Fibroblast of peridontal ligament (primary cell): Measurements from ENCODE around the gene PDCD1.
"Not testable (repeated sequence)": the region's sequence is repeated elsewhere in the genome, so short reads cannot be mapped to it uniquely, and the experiment has no call there.

Source experiments
- DNase-seq: peaks from one replicate; pipeline ENCODE4 v3.0.0-alpha.2; 2010; ENCODE audit errors: extremely low read depth

The PDCD1 gene

GRCh38 chr2:241858206-241859016 is at the start of gene PDCD1:
Gene PDCD1 (minus strand): TSS chr2:241858894. CDS start chr2:241858838, 56 bp downstream.
- no peak for DNase-seq

- DNase-seq: not testable (repeated sequence)
Measured at GRCh38 chr2:241907831-241908230, 49.1 kb upstream of the PDCD1 start.

- no peak for DNase-seq
Measured at GRCh38 chr2:241906826-241907570, 48.3 kb upstream of the PDCD1 start.

- not testable (repeated sequence) for DNase-seq
Measured at GRCh38 chr2:241906378-241906770, 47.7 kb upstream of the PDCD1 start.

- no peak for DNase-seq
Measured at GRCh38 chr2:241905716-241906377, 47.2 kb upstream of the PDCD1 start.

GRCh38 chr2:241904791-241905710 is 46.4 kb upstream of the PDCD1 start:
- DNase-seq: no peak

- DNase-seq: no peak
Measured at GRCh38 chr2:241904011-241904718, 45.5 kb upstream of the PDCD1 start.

- no peak for DNase-seq
Measured at GRCh38 chr2:241903121-241904010, 44.7 kb upstream of the PDCD1 start.

GRCh38 chr2:241902357-241902991 is 43.8 kb upstream of the PDCD1 start:
- DNase-seq: no peak

- DNase-seq: peak; percentile 5
Measured at GRCh38 chr2:241901500-241902351, 43.0 kb upstream of the PDCD1 start.

- DNase-seq: no peak
Measured at GRCh38 chr2:241901018-241901380, 42.3 kb upstream of the PDCD1 start.

GRCh38 chr2:241900251-241901017 is 41.7 kb upstream of the PDCD1 start:
- DNase-seq: no peak

- DNase-seq: no peak
Measured at GRCh38 chr2:241898463-241899270, 40.0 kb upstream of the PDCD1 start.

- DNase-seq: no peak
Measured at GRCh38 chr2:241897231-241897916, 38.7 kb upstream of the PDCD1 start.

- DNase-seq: no peak
Measured at GRCh38 chr2:241896746-241897201, 38.1 kb upstream of the PDCD1 start.
